Measurements from ENCODE around the gene CDC26.

Gene CDC26

DNA sequence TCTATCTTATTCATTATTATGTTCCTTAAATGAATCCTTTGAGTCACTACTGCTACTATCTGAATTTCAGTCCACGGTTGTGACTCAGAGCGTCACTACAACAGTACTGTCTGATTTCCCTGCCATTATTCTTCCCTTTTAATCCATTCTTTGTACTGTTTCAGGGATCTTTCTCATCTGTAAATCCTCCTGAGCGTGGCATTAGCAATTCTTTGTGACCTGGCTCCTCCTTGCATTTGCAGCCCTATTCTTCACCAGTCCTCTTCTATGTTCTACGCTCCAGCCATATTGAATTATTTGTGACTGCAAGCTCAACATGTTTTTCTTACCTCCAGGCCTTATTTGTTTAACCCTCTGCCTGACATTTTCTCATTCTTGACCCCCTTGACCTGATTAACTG lies 6.0 kb upstream of the CDC26 start:
- H3K27me3 ChIP-seq (ENCODE audit: insufficient read depth, poor library complexity, severe bottlenecking) = no peaks in the 10 kb centered on the region
- H3K36me3 ChIP-seq (ENCODE audit: low read depth) = peaks cover 100% of the 10 kb centered on the region
- H3K9me3 ChIP-seq (ENCODE audit: severe bottlenecking) = no peaks in the 10 kb centered on the region
- no peak for ATAC-seq (ENCODE audit: low read depth)
- TF ChIP-seq, protein P1, sequence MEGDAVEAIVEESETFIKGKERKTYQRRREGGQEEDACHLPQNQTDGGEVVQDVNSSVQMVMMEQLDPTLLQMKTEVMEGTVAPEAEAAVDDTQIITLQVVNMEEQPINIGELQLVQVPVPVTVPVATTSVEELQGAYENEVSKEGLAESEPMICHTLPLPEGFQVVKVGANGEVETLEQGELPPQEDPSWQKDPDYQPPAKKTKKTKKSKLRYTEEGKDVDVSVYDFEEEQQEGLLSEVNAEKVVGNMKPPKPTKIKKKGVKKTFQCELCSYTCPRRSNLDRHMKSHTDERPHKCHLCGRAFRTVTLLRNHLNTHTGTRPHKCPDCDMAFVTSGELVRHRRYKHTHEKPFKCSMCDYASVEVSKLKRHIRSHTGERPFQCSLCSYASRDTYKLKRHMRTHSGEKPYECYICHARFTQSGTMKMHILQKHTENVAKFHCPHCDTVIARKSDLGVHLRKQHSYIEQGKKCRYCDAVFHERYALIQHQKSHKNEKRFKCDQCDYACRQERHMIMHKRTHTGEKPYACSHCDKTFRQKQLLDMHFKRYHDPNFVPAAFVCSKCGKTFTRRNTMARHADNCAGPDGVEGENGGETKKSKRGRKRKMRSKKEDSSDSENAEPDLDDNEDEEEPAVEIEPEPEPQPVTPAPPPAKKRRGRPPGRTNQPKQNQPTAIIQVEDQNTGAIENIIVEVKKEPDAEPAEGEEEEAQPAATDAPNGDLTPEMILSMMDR (IDR thresholded peaks at IDR 0.05; ENCODE audit: poor library complexity, severe bottlenecking) = no peak
- no peak overlapping the region for H3K27ac ChIP-seq (ENCODE audit: poor library complexity, severe bottlenecking)
- peaks cover 5% of the 10 kb centered on the region for H3K4me1 ChIP-seq (ENCODE audit: insufficient read depth, poor library complexity, severe bottlenecking)
- no peak for DNase-seq (ENCODE audit: low spot score)
- H3K4me3 ChIP-seq (ENCODE audit: severe bottlenecking) = no peak overlapping the region

DNA sequence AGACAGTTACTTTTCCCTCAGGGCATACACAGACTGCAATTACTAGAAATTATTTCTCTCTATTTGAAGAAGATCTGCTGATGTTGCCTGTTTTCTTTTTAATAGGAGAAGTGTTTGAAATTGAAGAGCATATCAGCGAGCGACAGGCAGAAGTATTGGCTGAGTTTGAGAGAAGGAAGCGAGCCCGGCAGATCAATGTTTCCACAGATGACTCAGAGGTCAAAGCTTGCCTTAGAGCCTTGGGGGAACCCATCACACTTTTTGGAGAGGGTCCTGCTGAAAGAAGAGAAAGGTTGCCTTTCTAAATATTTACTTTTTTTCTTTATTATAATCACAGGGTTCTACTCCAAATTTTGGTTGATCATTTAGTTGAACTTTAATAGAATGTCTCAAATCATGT lies 3.5 kb upstream of the CDC26 start:
- Histone ChIP-seq H3K9me3 (ENCODE audit: severe bottlenecking) (no peaks in the 10 kb centered on the region), H3K4me3 (ENCODE audit: severe bottlenecking) (no peak overlapping the region), H3K36me3 (ENCODE audit: low read depth) (peaks cover 79% of the 10 kb centered on the region), H3K27ac (ENCODE audit: poor library complexity, severe bottlenecking) (no peak overlapping the region), H3K4me1 (ENCODE audit: insufficient read depth, poor library complexity, severe bottlenecking) (peaks cover 11% of the 10 kb centered on the region), H3K27me3 (ENCODE audit: insufficient read depth, poor library complexity, severe bottlenecking) (no peaks in the 10 kb centered on the region)
- TF ChIP-seq, protein P1 (IDR thresholded peaks at IDR 0.05; ENCODE audit: poor library complexity, severe bottlenecking) = no peak
- DNase-seq (ENCODE audit: low spot score) (no peak), ATAC-seq (ENCODE audit: low read depth) (no peak)

DNA sequence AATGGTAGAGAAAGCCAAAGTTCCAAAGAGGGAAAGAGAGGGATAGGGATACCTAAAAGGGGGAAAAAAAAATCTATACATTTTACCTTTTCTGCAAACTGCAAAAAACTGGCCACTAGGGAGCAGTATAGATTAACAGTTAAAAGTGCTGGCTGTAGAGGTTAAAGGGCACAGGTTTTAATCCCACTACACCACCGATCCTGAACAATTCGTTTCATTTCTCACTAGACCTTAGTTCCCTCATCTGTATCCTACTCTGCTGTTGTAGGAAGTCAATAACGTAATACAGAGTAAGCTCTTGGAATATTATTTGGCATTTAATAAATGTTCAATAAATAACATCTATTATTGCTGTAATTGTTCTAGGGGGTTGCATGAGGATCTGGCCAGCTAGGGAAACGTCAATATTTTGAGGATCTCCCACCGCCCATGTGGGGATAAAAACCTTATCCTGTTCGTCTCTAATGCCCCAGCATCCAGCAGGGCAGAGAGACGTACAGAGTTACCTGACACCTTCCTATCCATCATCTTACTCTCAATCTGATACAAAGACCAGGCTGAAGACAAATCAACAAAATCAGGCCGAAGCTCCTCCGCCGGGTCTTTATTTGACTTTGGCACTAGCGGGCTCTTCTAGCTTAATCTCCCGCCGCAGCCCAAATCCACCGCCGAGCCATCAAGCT lies 757 bp downstream of the CDC26 start:
- DNase-seq (ENCODE audit: low spot score) (no peak), ATAC-seq (ENCODE audit: low read depth) (peak; percentile 13)
- Histone ChIP-seq H3K27ac (ENCODE audit: poor library complexity, severe bottlenecking) (peak overlapping the region; percentile 59), H3K9me3 (ENCODE audit: severe bottlenecking) (no peaks in the 10 kb centered on the region), H3K27me3 (ENCODE audit: insufficient read depth, poor library complexity, severe bottlenecking) (no peaks in the 10 kb centered on the region), H3K4me1 (ENCODE audit: insufficient read depth, poor library complexity, severe bottlenecking) (peaks cover 11% of the 10 kb centered on the region), H3K36me3 (ENCODE audit: low read depth) (peaks cover 76% of the 10 kb centered on the region), H3K4me3 (ENCODE audit: severe bottlenecking) (peak overlapping the region; percentile 83)
- TF ChIP-seq, protein P1 (IDR thresholded peaks at IDR 0.05; ENCODE audit: poor library complexity, severe bottlenecking) = peak; percentile 87

DNA sequence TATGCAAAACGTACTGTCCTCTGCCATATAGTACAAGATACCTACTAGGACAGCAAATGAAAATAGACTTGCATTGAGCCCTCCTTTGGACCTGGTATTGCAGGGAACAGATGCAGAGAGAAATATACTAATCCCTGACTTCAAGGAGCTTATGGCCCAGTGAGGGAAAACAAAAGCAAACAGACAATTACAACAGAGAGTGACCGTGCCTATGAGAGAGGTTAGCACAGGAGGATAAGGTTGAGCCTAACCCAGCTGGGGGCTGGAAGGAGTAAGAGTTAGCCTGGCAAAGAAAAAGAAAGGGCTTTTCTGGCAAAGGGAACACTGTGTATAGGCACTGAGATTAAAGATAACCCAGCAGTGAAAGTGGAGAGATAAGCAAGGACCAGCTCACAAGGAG lies 5.5 kb downstream of the CDC26 start:
- Histone ChIP-seq H3K9me3 (ENCODE audit: severe bottlenecking) (no peaks in the 10 kb centered on the region), H3K4me1 (ENCODE audit: insufficient read depth, poor library complexity, severe bottlenecking) (peaks cover 5% of the 10 kb centered on the region), H3K27me3 (ENCODE audit: insufficient read depth, poor library complexity, severe bottlenecking) (no peaks in the 10 kb centered on the region), H3K36me3 (ENCODE audit: low read depth) (peaks cover 65% of the 10 kb centered on the region), H3K4me3 (ENCODE audit: severe bottlenecking) (no peak overlapping the region), H3K27ac (ENCODE audit: poor library complexity, severe bottlenecking) (no peak overlapping the region)
- DNase-seq (ENCODE audit: low spot score) = no peak
- ATAC-seq (ENCODE audit: low read depth) = no peak
- TF ChIP-seq, protein P1 (IDR thresholded peaks at IDR 0.05; ENCODE audit: poor library complexity, severe bottlenecking) = no peak

DNA sequence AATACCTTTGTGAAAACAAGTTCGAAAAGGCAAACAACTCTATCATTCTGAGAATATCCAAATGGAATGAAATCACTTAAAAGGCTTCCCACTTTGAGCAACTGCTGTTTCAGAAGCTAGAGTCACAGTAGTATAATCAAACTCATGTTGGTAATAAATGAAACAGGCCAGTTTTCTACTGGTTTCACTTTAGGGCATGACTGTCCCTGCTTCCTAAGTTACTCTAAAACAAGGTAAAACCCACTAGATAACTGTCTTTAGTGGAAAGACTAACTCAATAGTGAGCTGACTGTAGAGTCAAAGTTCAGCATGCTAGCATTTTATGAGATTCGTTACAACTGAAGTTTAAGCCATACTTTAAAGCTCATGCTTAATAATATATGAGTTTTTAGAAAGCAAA lies 6.0 kb downstream of the CDC26 start:
- peaks cover 5% of the 10 kb centered on the region for H3K4me1 ChIP-seq (ENCODE audit: insufficient read depth, poor library complexity, severe bottlenecking)
- DNase-seq (ENCODE audit: low spot score) (no peak), ATAC-seq (ENCODE audit: low read depth) (no peak)
- no peaks in the 10 kb centered on the region for H3K9me3 ChIP-seq (ENCODE audit: severe bottlenecking)
- no peaks in the 10 kb centered on the region for H3K27me3 ChIP-seq (ENCODE audit: insufficient read depth, poor library complexity, severe bottlenecking)
- peaks cover 65% of the 10 kb centered on the region for H3K36me3 ChIP-seq (ENCODE audit: low read depth)
- TF ChIP-seq, protein P1 (IDR thresholded peaks at IDR 0.05; ENCODE audit: poor library complexity, severe bottlenecking) = no peak
- H3K27ac ChIP-seq (ENCODE audit: poor library complexity, severe bottlenecking) = no peak overlapping the region
- H3K4me3 ChIP-seq (ENCODE audit: severe bottlenecking) = no peak overlapping the region
